ENCODE measurements around the gene ERF. TPM values are rescaled to one million over a fixed set of nuclear protein-coding genes. Genes with fewer than 3 reads are reported as not detected.

Gene ERF
- total RNA-seq, 2 donors from 2014 or later: 106 to 138 TPM

DNA sequence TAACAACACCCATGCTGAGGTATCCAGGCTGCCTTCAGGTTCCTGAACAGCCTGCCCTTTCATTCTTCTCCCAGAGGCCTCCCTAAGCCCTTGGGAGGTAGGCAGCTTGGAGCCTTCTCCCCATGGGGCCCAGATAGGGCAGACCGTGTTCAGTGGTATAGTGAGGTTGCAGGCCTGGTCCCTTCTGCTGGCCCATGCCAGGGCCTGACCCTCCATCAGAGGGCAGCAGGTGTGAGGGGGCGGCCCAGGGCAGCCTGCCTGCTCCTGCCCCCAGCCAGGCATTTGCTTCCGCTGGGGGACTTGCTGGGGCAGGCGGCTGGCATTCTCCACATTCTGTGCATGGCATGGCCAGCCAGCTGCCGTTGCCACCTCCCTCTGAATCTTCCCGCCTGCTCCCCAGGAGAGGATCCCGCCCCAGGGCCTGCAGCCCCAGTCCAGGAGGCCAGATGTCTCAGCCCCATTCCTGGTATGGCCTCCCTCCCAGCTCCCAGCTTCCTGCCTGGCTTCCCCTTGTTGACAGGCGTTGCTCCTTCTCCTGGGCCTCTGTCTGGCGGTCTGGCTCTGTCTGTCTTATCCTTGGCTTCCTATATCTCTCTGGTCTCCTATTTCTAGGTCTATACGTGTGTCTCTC, 23.0 kb upstream of the ERF start:
- peaks cover 16% of the 10 kb centered on the region for H3K36me3 ChIP-seq (ENCODE audit: control insufficient read depth, insufficient read depth, low read length)
- DNase-seq: peak; percentile 57
- TF ChIP-seq, protein P1, sequence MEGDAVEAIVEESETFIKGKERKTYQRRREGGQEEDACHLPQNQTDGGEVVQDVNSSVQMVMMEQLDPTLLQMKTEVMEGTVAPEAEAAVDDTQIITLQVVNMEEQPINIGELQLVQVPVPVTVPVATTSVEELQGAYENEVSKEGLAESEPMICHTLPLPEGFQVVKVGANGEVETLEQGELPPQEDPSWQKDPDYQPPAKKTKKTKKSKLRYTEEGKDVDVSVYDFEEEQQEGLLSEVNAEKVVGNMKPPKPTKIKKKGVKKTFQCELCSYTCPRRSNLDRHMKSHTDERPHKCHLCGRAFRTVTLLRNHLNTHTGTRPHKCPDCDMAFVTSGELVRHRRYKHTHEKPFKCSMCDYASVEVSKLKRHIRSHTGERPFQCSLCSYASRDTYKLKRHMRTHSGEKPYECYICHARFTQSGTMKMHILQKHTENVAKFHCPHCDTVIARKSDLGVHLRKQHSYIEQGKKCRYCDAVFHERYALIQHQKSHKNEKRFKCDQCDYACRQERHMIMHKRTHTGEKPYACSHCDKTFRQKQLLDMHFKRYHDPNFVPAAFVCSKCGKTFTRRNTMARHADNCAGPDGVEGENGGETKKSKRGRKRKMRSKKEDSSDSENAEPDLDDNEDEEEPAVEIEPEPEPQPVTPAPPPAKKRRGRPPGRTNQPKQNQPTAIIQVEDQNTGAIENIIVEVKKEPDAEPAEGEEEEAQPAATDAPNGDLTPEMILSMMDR (conservative IDR thresholded peaks at IDR 0.05): peak; percentile 31
- H3K27me3 Mint-ChIP-seq (ENCODE audit: insufficient read depth): no peaks in the 10 kb centered on the region
- 87 to 91% methylated on average over 8 to 10 of the region's 10 CpGs for WGBS, 2 experiments (ENCODE audit: insufficient coverage in 1 of 2, insufficient read length in 1 of 2)
- H3K9ac ChIP-seq (ENCODE audit: extremely low read depth, low read length, poor library complexity, severe bottlenecking): no peak overlapping the region
- no peak overlapping the region for H3K4me3 ChIP-seq (ENCODE audit: low read length)
- H3K9me3 ChIP-seq (ENCODE audit: control insufficient read depth, low read length): no peaks in the 10 kb centered on the region
- no peaks in the 10 kb centered on the region for H3K9me3 Mint-ChIP-seq
- H3K27ac Mint-ChIP-seq: no peak overlapping the region
- H3K27me3 ChIP-seq (ENCODE audit: control insufficient read depth, insufficient read depth, low read length, poor library complexity, severe bottlenecking): no peaks in the 10 kb centered on the region
- no peak overlapping the region for H3K4me3 Mint-ChIP-seq
- H3K4me1 Mint-ChIP-seq: peaks cover 25% of the 10 kb centered on the region
- H3K36me3 Mint-ChIP-seq (ENCODE audit: low read depth): peaks cover 19% of the 10 kb centered on the region
- H3K27ac ChIP-seq (ENCODE audit: low read depth, low read length): no peak overlapping the region
- H3K4me1 ChIP-seq (ENCODE audit: control insufficient read depth, insufficient read depth, low read length): peaks cover 15% of the 10 kb centered on the region

GRCh38 chr19:42276821-42277220, 21.9 kb upstream of the ERF start:
- Histone ChIP-seq H3K27ac (ENCODE audit: low read depth, low read length) (no peak overlapping the region), H3K9ac (ENCODE audit: extremely low read depth, low read length, poor library complexity, severe bottlenecking) (no peak overlapping the region), H3K9me3 (ENCODE audit: control insufficient read depth, low read length) (no peaks in the 10 kb centered on the region), H3K4me3 (ENCODE audit: low read length) (no peak overlapping the region), H3K4me1 (ENCODE audit: control insufficient read depth, insufficient read depth, low read length) (peaks cover 7% of the 10 kb centered on the region), H3K27me3 (ENCODE audit: control insufficient read depth, insufficient read depth, low read length, poor library complexity, severe bottlenecking) (no peaks in the 10 kb centered on the region), H3K36me3 (ENCODE audit: control insufficient read depth, insufficient read depth, low read length) (peaks cover 16% of the 10 kb centered on the region)
- WGBS, 2 experiments (ENCODE audit: insufficient coverage in 1 of 2, insufficient read length in 1 of 2): 94 to 97% methylated on average over 2 to 4 of the region's 4 CpGs
- Mint-ChIP-seq H3K4me1 (peaks cover 17% of the 10 kb centered on the region), H3K4me3 (no peak overlapping the region), H3K9me3 (no peaks in the 10 kb centered on the region), H3K36me3 (ENCODE audit: low read depth) (peaks cover 19% of the 10 kb centered on the region), H3K27me3 (ENCODE audit: insufficient read depth) (no peaks in the 10 kb centered on the region), H3K27ac (no peak overlapping the region)
- TF ChIP-seq, protein P1 (conservative IDR thresholded peaks at IDR 0.05): no peak
- DNase-seq: no peak

DNA sequence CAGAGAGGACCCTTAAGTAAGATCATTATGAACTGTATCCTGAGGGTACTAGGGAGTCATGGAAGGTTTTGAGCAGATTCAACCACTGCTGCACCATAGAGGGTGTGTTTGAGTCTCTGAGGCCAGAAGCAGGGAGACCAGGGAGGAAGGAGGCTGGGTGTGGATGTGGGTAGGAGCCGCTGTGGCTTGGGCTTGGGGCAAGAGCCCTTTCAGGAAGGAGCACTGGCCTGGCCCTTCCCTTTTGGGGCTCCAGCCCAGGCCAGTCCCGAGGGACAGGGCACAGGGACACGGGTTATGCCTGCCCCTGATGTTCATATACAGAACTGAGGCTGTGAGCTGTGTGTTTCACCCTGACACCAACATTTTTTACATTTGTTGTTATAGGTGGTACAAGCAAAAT, 21.4 kb upstream of the ERF start:
- H3K27ac ChIP-seq (ENCODE audit: low read depth, low read length): no peak overlapping the region
- peaks cover 5% of the 10 kb centered on the region for H3K4me1 ChIP-seq (ENCODE audit: control insufficient read depth, insufficient read depth, low read length)
- H3K27me3 ChIP-seq (ENCODE audit: control insufficient read depth, insufficient read depth, low read length, poor library complexity, severe bottlenecking): no peaks in the 10 kb centered on the region
- peaks cover 23% of the 10 kb centered on the region for H3K36me3 Mint-ChIP-seq (ENCODE audit: low read depth)
- H3K4me1 Mint-ChIP-seq: peaks cover 15% of the 10 kb centered on the region
- H3K9me3 ChIP-seq (ENCODE audit: control insufficient read depth, low read length): no peaks in the 10 kb centered on the region
- 94% methylated on average over 3 of the region's 3 CpGs for WGBS, 2 experiments (ENCODE audit: insufficient coverage in 1 of 2, insufficient read length in 1 of 2)
- no peaks in the 10 kb centered on the region for H3K9me3 Mint-ChIP-seq
- peaks cover 16% of the 10 kb centered on the region for H3K36me3 ChIP-seq (ENCODE audit: control insufficient read depth, insufficient read depth, low read length)
- H3K4me3 Mint-ChIP-seq: no peak overlapping the region
- H3K27me3 Mint-ChIP-seq (ENCODE audit: insufficient read depth): no peaks in the 10 kb centered on the region
- no peak overlapping the region for H3K9ac ChIP-seq (ENCODE audit: extremely low read depth, low read length, poor library complexity, severe bottlenecking)
- TF ChIP-seq, protein P1 (conservative IDR thresholded peaks at IDR 0.05): no peak
- H3K27ac Mint-ChIP-seq: peak overlapping the region; percentile 1
- no peak for DNase-seq
- no peak overlapping the region for H3K4me3 ChIP-seq (ENCODE audit: low read length)

Measured in endodermal cell (in vitro differentiated cells).